NK-92 treated with Interleukin-12 subunit alpha and Interleukin-12 subunit beta, amount 100 ng/mL, for 24 hours (cell line): ENCODE results near the gene TMEM178B.
"Not testable (repeated sequence)": the region's sequence is repeated elsewhere in the genome, so short reads cannot be mapped to it uniquely, and the experiment has no call there.

Source experiments
- DNase-seq: peaks from one replicate; lab custom pipeline; 2025; lab: John Stamatoyannopoulos, UW

TMEM178B gene

GRCh38 chr7:141355032-141355431, 281.2 kb downstream of the TMEM178B start:
- no peak for DNase-seq

GRCh38 chr7:141356161-141356560, 282.3 kb downstream of the TMEM178B start:
- no peak for DNase-seq

- no peak for DNase-seq
Observed at GRCh38 chr7:141358386-141358785, 284.5 kb downstream of the TMEM178B start.

GRCh38 chr7:141359262-141359661, 285.4 kb downstream of the TMEM178B start:
- DNase-seq = no peak

- DNase-seq = no peak
Observed at GRCh38 chr7:141359740-141360415, 286.0 kb downstream of the TMEM178B start.

GRCh38 chr7:141360416-141360760, 286.5 kb downstream of the TMEM178B start:
- DNase-seq = no peak

GRCh38 chr7:141360803-141361202, 286.9 kb downstream of the TMEM178B start:
- no peak for DNase-seq

GRCh38 chr7:141361479-141361878, 287.6 kb downstream of the TMEM178B start:
- no peak for DNase-seq

- no peak for DNase-seq
Observed at GRCh38 chr7:141361960-141362359, 288.1 kb downstream of the TMEM178B start.

- DNase-seq = no peak
Observed at GRCh38 chr7:141362580-141363435, 288.9 kb downstream of the TMEM178B start.

- DNase-seq = no peak
Observed at GRCh38 chr7:141363748-141364147, 289.9 kb downstream of the TMEM178B start.

- no peak for DNase-seq
Observed at GRCh38 chr7:141366091-141366621, 292.3 kb downstream of the TMEM178B start.

- no peak for DNase-seq
Observed at GRCh38 chr7:141369422-141369821, 295.6 kb downstream of the TMEM178B start.

GRCh38 chr7:141370178-141370577, 296.3 kb downstream of the TMEM178B start:
- DNase-seq = no peak

- DNase-seq = no peak
Observed at GRCh38 chr7:141370650-141371049, 296.8 kb downstream of the TMEM178B start.

- no peak for DNase-seq
Observed at GRCh38 chr7:141374425-141374824, 300.6 kb downstream of the TMEM178B start.

GRCh38 chr7:141375442-141375841, 301.6 kb downstream of the TMEM178B start:
- no peak for DNase-seq

GRCh38 chr7:141377906-141378305, 304.0 kb downstream of the TMEM178B start:
- no peak for DNase-seq

GRCh38 chr7:141378405-141378804, 304.5 kb downstream of the TMEM178B start:
- DNase-seq = no peak

- no peak for DNase-seq
Observed at GRCh38 chr7:141381794-141382427, 308.0 kb downstream of the TMEM178B start.

GRCh38 chr7:141383356-141383755, 309.5 kb downstream of the TMEM178B start:
- not testable (repeated sequence) for DNase-seq

GRCh38 chr7:141386881-141387280, 313.0 kb downstream of the TMEM178B start:
- no peak for DNase-seq
